HG03064 (cell line): ENCODE data around the gene CDCP2.
"Not testable (repeated sequence)": the region's sequence is repeated elsewhere in the genome, so short reads cannot be mapped to it uniquely, and the experiment has no call there.

ENCODE experiments used
- ATAC-seq: cut with Tn5 transposase; IDR thresholded peaks from one replicate; pipeline ENCODE4 v1.9.1; 2021; ENCODE audit warnings: low read depth; ENCODE audit not compliant: unreplicated experiment

Gene CDCP2

DNA sequence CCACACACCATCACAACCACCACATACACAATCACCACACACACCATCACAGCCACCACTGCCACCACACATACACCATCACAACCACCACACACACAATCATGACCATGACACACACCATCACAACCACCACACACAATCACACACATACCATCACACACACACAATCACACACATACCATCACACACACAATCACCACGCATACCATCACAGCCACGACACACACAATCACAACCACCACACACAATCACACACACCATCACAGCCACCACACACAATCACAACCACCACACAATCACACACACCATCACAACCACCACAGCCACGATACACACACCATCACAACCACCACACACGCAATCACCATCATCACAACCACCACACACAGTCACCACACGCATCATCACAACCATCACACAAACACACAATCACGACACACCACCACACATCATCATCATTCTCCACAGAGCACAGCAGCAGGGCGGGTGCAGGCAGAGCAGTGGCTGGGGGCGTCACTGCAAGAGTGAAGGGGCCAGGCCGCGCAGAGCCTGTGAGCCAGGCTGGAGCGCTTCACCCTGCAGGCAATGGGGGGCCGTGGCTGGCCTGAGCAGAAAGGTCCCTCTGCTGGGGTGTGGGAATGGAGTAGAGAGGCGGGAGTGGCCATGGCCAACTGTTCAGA, 32.6 kb downstream of the CDCP2 start:
- no peak for ATAC-seq

DNA sequence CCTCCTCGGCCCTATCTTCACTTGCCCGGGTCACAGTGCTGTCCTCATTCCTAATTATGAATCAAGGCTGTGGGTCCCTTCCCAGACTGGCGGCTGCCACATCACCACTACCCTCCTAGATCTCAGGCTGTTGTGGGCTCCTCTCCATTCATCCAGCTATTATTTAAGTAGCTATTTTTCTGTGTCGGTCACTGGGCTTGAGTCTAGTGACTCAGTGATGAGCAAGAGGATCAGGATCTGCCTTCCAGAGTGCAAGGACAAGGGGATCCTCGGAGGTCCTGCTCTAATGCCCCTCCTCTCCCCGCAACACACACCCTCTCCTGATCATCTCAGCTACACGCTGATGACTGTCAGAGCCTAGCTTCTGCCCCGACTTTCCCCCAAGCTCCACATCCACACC, 34.1 kb downstream of the CDCP2 start:
- ATAC-seq = no peak

- ATAC-seq = no peak
Measured at GRCh38 chr1:54117815-54118563, 34.8 kb downstream of the CDCP2 start.

- ATAC-seq = no peak
Measured at GRCh38 chr1:54115520-54115919, 37.3 kb downstream of the CDCP2 start.

- ATAC-seq = no peak
Measured at GRCh38 chr1:54114955-54115354, 37.8 kb downstream of the CDCP2 start.

- no peak for ATAC-seq
Measured at GRCh38 chr1:54114001-54114400, 38.8 kb downstream of the CDCP2 start.

DNA sequence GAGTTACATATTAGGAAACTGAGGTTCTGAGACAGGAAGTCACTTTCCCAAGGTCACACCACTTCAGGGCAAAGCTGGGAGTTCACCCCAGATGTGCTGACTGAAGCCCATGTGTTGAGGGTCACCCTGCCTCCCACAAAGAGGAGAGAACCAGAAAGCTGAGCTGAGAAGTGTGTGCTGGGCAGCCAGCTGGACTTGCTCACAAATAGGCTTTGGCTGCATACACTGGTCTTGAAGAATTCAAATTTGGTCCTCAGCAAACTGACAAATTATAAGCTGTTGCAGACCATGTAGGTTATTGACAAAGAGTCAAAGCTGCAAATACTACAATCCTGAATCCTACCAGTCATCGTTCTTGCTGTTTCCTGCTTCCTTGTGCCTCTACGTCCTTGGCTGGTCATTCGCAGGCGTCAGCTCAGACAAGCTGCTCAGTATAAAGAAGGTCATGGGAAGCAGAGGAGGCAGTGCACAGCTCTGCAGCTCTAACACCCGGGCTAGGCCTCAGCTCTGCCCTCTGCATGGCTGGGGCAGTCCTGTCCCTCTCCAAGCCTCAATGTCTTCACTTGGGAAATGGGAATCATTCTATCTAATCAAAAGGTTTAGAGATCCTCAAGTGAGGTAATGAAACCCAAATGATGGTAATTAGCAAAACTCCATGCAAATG, 40.0 kb downstream of the CDCP2 start:
- ATAC-seq = no peak

- ATAC-seq = no peak
Measured at GRCh38 chr1:54112027-54112426, 40.8 kb downstream of the CDCP2 start.

- ATAC-seq = no peak
Measured at GRCh38 chr1:54111624-54112023, 41.2 kb downstream of the CDCP2 start.

- ATAC-seq = no peak
Measured at GRCh38 chr1:54110996-54111395, 41.8 kb downstream of the CDCP2 start.

- ATAC-seq = no peak
Measured at GRCh38 chr1:54109129-54110090, 43.4 kb downstream of the CDCP2 start.

- ATAC-seq = no peak
Measured at GRCh38 chr1:54108156-54108555, 44.6 kb downstream of the CDCP2 start.

DNA sequence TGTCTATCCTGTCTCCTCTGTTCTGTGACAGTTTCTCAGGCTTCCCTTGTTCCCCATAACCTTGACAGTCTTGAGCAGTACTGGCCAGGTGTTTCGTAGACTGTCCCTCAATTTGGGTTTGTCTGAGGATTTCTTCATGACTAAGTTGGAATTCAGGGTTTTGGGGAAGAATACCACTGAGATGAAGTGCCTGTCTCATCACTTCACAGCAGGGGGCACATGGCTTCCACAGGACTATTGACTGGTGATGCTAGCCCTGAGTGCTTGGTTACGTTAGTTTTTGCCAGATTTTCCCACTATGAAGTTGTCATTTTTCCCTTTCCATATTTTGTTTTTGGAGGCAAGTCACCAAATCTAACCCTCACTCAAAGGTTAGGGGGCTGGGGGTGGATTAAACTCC, 45.7 kb downstream of the CDCP2 start:
- no peak for ATAC-seq

DNA sequence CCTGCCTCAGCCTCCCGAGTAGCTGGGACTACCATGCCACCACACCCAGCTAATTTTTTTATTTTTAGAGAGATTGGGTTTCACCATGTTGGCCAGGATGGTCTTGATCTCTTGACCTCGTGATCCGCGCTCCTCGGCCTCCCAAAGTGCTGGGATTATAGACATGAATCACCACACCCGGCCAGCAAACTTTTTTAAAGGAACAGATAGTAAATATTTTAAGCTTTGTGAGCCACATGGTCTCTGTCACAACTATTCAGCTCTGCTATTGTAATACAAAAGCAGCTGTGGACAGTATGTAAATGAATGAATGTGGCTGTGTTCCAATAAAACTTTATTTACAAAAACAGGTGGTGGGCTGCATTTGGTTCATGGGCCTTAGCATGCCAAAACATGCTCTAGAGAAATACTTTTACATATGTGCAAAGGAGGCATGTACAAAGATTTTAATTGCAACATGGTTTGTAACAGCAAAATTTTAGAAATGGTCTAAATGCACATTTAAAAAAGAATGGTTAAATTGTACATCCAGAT, 47.0 kb downstream of the CDCP2 start:
- ATAC-seq = no peak

- no peak for ATAC-seq
Measured at GRCh38 chr1:54105080-54105479, 47.7 kb downstream of the CDCP2 start.

- not testable (repeated sequence) for ATAC-seq
Measured at GRCh38 chr1:54104613-54105012, 48.2 kb downstream of the CDCP2 start.

DNA sequence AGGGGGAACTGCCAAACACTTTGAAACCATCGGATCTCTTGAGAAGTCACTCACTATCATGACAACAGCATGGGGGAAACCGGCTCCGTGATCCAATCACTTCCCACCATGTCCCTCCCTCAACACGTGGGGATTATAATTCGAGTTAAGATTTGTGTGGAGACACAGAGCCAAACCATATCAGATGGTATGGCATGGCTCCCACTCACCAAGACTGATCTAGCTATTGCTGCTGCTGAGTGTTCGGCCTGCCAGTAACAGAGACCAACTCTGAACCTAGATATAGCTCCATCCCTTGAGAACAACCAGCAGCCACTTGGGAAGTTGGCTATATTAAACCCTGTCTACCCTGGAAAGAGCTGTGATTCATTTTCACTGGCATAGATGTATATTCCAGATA, 49.4 kb downstream of the CDCP2 start:
- ATAC-seq = no peak

- ATAC-seq = no peak
Measured at GRCh38 chr1:54100500-54100899, 52.3 kb downstream of the CDCP2 start.

DNA sequence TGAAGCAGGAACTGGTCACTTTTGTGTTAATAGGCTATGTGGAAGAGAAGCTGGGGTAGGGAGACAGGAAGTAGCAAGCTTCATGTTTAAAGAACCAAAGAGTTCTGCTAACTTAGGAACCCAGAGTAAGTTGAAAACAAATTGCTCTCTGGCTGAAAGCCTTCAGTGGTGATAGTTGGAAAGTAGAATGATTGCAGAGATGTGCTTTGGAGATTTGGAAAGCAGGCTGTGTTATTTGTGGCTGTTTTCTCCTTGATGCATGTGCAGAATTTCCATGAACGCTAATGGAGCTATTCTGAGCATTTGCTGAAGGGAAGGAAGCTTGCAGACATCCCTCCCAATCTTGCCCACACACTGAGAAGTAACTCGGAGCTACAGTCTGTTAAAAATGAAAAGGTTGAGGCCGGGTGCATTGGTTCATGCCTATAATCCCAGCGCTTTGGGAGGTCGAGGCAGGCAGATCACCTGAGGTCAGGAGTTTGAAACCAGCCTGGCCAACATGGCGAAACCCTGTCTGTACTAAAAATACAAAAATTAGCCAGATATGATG, 53.7 kb downstream of the CDCP2 start:
- no peak for ATAC-seq

DNA sequence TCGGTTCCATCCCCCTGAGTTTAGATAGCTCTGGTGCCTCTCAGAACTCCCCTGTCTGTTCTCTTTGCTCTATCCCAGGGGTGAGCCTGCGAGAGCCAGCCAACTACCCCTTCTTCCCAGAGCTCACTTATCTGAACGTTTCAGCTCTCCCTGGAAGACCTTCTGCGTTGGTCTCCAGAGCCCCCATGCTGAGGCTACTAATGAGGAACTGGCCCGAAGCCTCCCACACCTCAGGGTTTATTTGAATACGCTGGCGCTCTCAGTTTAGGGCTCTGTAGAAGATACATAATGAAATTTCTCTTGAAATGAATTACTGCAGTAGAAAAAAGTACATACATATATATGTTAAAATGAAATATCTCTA, 55.9 kb downstream of the CDCP2 start:
- no peak for ATAC-seq
